GM18870 (cell line): ENCODE measurements around the gene DNAJC18.
"Not testable (repeated sequence)": the region's sequence is repeated elsewhere in the genome, so short reads cannot be mapped to it uniquely, and the experiment has no call there.

Experiments
- ATAC-seq: cut with Tn5 transposase; IDR thresholded peaks from one replicate; pipeline ENCODE4 v1.9.1; 2021; ENCODE audit warnings: moderate library complexity; ENCODE audit not compliant: unreplicated experiment

The DNAJC18 gene

DNA sequence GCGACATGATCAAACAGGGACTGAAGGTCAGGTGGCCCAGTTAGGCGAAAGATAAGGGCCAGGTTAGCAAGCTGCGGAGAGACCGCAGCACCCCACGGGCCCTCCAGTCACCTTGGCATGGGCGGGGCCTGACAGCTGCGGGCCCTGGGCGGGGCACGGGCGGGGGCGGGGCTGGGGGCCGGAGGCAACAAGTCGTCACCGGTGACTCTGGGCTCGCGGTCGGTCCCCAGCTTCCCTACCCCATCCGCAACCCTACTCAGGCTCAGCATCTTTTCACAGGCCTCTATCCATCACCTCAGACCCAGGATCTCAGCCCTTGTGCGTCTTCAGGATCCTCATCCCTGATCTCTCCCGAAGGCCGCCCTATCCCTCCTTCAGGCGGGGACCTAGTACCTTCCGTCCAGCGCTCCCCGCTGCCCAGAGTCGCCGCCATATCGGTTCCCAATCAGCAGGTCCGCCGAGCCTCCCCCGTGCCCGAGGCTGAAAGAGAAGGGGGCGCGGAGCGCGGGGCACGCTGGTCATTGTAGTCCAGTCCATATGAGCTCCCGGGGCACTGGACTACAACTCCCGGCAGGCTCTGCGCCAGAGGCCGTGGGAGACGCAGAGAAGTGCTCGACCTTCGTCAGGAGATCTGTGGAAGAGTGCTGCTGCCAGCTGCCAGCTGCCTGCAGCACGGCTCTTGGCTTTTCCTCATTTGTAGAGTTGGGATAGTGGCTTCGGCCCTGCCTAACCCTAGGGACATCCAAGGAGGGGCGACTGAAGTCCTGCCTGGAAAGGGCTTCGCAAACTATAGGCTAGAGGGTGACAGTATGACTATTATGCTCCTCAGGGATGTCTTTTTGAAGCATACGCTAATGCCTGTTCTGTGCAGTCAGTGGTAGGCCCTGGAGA, at the start of gene DNAJC18:
TSS of gene DNAJC18 (minus strand) at position 513 of the 891 bp plus-strand sequence. CDS start at position 433, 80 bp downstream.
- ATAC-seq: peak; percentile 53

GRCh38 chr5:139488260-139488659, 48.9 kb upstream of the DNAJC18 start:
- no peak for ATAC-seq

GRCh38 chr5:139486201-139486600, 46.9 kb upstream of the DNAJC18 start:
- ATAC-seq: no peak

GRCh38 chr5:139482890-139483208, 43.5 kb upstream of the DNAJC18 start:
- ATAC-seq: not testable (repeated sequence)

DNA sequence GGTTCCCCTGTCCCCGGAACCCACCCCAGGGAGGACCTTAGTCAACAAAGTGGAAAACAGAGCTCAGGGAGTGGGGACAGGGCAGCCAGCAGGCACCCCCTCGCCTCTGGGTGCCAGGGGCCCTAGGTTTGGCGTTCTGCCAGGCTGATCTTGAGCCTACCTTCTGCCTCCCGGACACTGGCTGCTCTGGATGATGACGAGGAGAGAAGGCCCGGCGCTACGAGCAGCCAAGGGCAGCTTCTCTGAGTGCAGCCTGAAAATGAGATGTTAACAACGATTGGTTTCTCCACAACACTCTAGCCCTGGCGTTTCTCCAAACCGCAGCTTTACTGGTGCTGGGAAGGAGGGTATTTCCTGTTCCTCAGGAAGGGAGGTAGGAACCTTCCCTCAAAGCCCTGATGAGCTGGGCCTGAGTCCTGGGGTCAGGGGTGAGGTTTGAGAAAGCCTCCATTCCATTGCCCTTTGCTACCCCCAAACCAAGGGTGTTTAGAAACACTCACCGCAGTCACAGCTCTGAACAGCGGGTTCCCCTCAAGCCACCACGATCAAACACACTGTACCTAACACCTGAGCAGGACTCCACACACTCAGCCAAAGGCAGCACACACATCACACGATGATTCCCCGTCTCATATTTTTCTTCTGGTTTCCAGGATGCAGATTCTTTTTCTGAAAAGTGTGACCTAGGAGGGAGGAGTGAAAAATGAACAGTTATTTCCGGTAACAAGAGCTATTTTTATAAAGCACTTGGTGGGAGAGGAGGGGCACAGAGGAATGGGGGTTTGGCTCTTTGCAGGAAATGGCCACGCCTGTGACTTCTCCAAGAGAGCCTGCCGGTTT, 42.9 kb upstream of the DNAJC18 start, which contains the start of gene STING1:
TSS of gene STING1 (minus strand) at position 709 of the 840 bp plus-strand sequence. CDS start 1,054 bp downstream, outside the sequence.
- ATAC-seq: peak; percentile 50

DNA sequence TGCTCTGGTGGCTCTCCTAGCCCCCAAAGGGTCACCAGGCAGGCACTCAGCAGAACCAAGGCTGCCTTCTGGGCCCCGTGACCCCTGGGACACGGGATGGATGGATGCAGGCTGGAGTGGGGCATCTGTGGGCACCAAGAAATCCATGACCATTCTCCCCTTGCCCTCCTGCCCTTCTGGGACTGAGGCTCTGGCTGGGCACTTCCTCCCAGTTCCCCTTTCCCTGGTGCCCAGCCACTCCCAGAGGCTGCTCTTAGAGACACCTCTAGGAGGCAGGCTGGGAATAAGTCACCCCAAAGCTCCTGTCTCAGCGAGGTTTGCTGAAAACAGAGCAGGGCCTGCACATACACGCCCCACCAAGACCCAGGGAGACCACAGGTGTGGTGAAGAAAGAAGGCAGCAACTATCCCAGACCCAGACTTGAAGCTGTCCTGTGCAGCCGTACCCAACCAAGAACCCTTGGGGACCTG, 42.3 kb upstream of the DNAJC18 start:
- ATAC-seq: peak; percentile 8

- no peak for ATAC-seq
These were observed 41.8 kb upstream of the DNAJC18 start for GRCh38 chr5:139481122-139481533.

GRCh38 chr5:139479729-139480128, 40.4 kb upstream of the DNAJC18 start:
- ATAC-seq: not testable (repeated sequence)

DNA sequence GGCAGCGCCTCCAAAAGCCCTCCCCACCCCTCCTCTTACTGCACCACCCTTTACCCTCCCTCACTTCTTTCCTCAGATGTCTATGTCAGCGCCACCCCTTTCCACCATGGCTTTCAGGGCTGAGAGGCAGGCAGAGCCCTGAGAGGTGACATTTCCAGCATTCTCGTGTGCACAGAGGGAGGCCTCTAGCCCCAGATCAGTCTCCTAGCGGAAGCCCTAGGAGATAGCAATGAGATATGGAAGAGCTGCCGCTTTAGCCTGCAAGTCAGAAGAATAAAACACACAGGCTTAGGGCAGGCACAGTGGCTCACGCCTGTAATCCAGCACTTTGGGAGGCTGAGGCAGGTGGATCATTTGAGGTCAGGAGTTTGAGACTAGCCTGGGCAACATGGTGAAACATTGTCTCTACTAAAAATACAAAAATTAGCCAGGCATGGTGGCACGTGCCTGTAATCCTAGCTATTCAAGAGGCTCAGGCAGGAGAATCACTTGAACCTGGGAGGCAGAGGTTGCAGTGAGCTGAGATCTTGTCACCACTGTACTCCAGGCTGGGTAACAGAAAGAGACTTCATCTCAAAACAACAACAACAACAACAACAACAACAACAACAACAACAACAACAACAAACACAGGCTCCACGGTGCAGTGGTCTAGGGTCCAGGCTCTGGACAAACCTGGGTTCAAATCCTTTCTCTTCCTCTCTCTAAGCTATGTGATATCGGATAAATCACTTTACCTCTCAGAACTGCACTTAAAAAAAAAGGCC, 39.5 kb upstream of the DNAJC18 start:
- not testable (repeated sequence) for ATAC-seq

GRCh38 chr5:139475865-139476617, 36.7 kb upstream of the DNAJC18 start:
- ATAC-seq: no peak

GRCh38 chr5:139474890-139475791, 35.8 kb upstream of the DNAJC18 start:
- no peak for ATAC-seq

GRCh38 chr5:139473565-139473964, 34.2 kb upstream of the DNAJC18 start:
- ATAC-seq: no peak

DNA sequence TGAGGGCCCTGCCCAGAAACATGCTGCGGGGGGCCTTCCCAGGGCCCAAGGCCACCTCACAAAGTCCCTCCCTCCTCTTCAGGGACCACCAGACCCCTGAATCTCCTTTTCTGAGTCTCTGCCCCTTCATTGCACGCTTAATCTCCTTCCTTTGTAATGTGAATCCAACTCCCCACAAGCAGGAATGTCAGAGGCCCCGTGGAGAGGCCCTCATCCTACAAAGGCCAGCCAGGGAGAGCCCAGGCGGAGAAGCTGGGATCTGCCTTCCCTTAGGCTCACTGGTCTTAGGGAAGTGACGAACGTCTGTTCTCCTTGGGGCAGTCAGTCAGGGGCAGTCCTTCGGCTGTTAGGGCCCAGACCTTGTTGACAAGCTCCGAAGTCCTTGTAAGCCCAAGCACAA, 33.8 kb upstream of the DNAJC18 start:
- ATAC-seq: no peak

GRCh38 chr5:139472386-139473030, 33.2 kb upstream of the DNAJC18 start:
- ATAC-seq: no peak

DNA sequence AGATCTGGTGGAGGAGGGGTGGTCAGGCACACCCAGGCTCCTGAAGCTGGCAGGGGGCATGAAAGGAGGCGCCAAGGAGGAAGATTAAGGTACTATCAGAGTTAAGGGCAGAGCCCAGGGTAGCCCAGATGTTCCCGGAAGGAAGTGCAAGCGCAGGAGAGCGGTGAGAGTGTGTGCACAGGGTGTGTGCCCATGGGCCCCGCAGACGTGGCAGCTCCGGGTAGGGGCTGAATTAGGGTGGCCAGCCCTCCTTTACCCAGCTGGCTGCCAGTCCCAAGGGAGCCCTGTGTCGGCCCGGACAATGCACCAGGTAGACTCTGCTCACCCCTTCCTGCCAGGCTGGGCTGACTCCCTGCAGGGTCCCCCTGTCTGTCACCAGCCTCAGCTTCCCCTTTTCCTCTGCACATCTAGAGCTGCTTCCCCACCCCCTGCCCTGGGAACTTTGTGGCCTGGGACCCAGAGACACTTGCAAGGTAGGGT, 31.5 kb upstream of the DNAJC18 start, which contains the start of gene SMIM33:
TSS of gene SMIM33 (plus strand) at position 184 of the 480 bp plus-strand sequence. CDS start at position 302, 118 bp downstream.
- ATAC-seq: no peak

DNA sequence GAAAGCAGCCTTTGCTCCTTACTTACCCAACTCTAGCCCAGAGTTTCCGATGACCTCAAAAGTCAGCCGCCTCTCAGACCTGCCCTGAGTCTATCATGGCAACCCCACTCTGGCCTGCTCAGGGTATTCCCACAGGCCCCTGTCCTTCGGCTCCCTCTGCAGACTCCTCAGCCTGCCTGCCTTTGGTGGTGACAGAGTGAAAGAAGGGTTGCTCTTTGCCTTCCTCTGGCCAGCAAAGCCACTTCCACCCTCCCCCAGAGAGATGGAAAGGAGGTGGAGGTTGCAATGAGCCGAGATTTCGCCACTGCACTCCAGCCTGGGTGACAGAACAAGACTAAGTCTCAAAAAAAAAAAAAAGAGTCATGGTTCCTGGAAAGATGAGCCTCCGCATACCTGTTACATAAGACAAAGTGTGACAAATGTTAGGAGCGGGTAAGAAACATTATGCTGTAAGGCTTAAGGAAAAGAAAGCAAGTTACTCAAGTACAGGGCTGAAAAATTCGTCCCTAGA, 29.2 kb upstream of the DNAJC18 start:
- no peak for ATAC-seq

GRCh38 chr5:139462586-139463276, 23.4 kb upstream of the DNAJC18 start, which contains the start of gene ECSCR:
Gene ECSCR (minus strand): TSS chr5:139462743. CDS start chr5:139462670, 73 bp downstream.
- no peak for ATAC-seq
